Mammary epithelial cell (primary cell): Measurements from ENCODE around the gene GRIA1.

Experiments used
- CTCF ChIP-seq, 2 donors: IDR thresholded peaks in 1 of 2; conservative IDR thresholded peaks in 1 of 2; 2 replicates each; pipeline ENCODE4 v1.5.1; 2011 to 2012; ENCODE audit warnings: inconsistent platforms in 2 of 2, low read length in 2 of 2, mild to moderate bottlenecking in 2 of 2, control low read depth in 1 of 2, low read depth in 1 of 2; ENCODE audit not compliant: insufficient read depth in 1 of 2; ENCODE audit errors: extremely low read depth in 1 of 2
- EZH2 ChIP-seq: IDR thresholded peaks from 2 replicates; pipeline ENCODE4 v1.6.1; 2012; ENCODE audit warnings: low read length, inconsistent platforms, borderline replicate concordance

GRCh38 chr5:153751251-153751650 lies 260.8 kb downstream of the GRIA1 start:
- TF ChIP-seq CTCF (conservative IDR thresholded peaks at IDR 0.05 in 1 of 2, IDR thresholded peaks at IDR 0.05 in 1 of 2; ENCODE audit: extremely low read depth in 1 of 2, insufficient read depth in 1 of 2, low read depth in 1 of 2, low read length in 2 of 2) (no peak), EZH2 (no peak)
